SK-N-MC (cell line): ENCODE results near the gene KISS1.

Experiments used
- EZH2 ChIP-seq: fragments of 200-600 bp; sonication (generic); IDR thresholded peaks from one replicate; pipeline ENCODE4 v1.6.1; 2017; ENCODE audit warnings: antibody characterized with exemption
- FOXP2 ChIP-seq: optimal IDR thresholded peaks from 2 replicates; pipeline ENCODE3; 2011; ENCODE audit warnings: mild to moderate bottlenecking, moderate library complexity; ENCODE audit not compliant: insufficient read depth; ENCODE audit errors: extremely low read length, control extremely low read depth
- POLR2AphosphoS5 ChIP-seq: IDR thresholded peaks from 2 replicates; pipeline ENCODE4 v1.6.1; 2012; ENCODE audit warnings: mild to moderate bottlenecking, low read depth, low read length, borderline replicate concordance

- TF ChIP-seq EZH2: no peak
- TF ChIP-seq POLR2AphosphoS5: no peak
- TF ChIP-seq FOXP2: no peak
Observed at GRCh38 chr1:204146309-204146708, 50.0 kb downstream of the KISS1 start.
